Endodermal cell (in vitro differentiated cells): ENCODE results near the gene ARMH3. TPM values are rescaled to one million over a fixed set of nuclear protein-coding genes. Genes with fewer than 3 reads are reported as not detected.

Experiments
- DNase-seq: peaks from one replicate; pipeline ENCODE4 v3.0.0-alpha.2; 2017
- H3K27ac ChIP-seq: 2 replicates; pipeline ENCODE4 v1.5.1; 2013; ENCODE audit warnings: mild to moderate bottlenecking, low read depth, low read length, moderate library complexity
- H3K27me3 ChIP-seq: 2 replicates; pipeline ENCODE4 v1.6.1; 2013; ENCODE audit warnings: mild to moderate bottlenecking, low read length, moderate library complexity; ENCODE audit not compliant: insufficient read depth, control insufficient read depth, poor library complexity, severe bottlenecking
- H3K36me3 ChIP-seq: 2 replicates; pipeline ENCODE4 v1.7.0; 2013; ENCODE audit warnings: mild to moderate bottlenecking, low read length, moderate library complexity; ENCODE audit not compliant: control insufficient read depth, insufficient read depth
- H3K4me1 ChIP-seq: one replicate; pipeline ENCODE4 v1.7.0; 2013; ENCODE audit warnings: low read length; ENCODE audit not compliant: control insufficient read depth, insufficient read depth
- H3K4me3 ChIP-seq: 2 replicates; pipeline ENCODE4 v1.5.1; 2013; ENCODE audit warnings: mild to moderate bottlenecking, low read length, moderate library complexity
- H3K9ac ChIP-seq: 2 replicates; pipeline ENCODE4 v1.6.1; 2013; ENCODE audit warnings: mild to moderate bottlenecking, low read length, moderate library complexity; ENCODE audit not compliant: poor library complexity, severe bottlenecking; ENCODE audit errors: extremely low read depth
- H3K9me3 ChIP-seq: 2 replicates; pipeline ENCODE4 v1.6.1; 2013; ENCODE audit warnings: mild to moderate bottlenecking, low read length, moderate library complexity; ENCODE audit not compliant: control insufficient read depth
- H3K27ac Mint-ChIP-seq: 2 replicates; pipeline ENCODE4 v1.8.0; 2020; ENCODE audit warnings: mixed read lengths
- H3K27me3 Mint-ChIP-seq: 2 replicates; pipeline ENCODE4 v1.8.0; 2021; ENCODE audit warnings: mild to moderate bottlenecking, mixed read lengths; ENCODE audit not compliant: insufficient read depth
- H3K36me3 Mint-ChIP-seq: 2 replicates; pipeline ENCODE4 v1.8.0; 2020; ENCODE audit warnings: low read depth, mixed read lengths
- H3K4me1 Mint-ChIP-seq: 2 replicates; pipeline ENCODE4 v1.8.0; 2020; ENCODE audit warnings: mixed read lengths
- H3K4me3 Mint-ChIP-seq: 2 replicates; pipeline ENCODE4 v1.8.0; 2020; ENCODE audit warnings: mild to moderate bottlenecking, moderate library complexity, mixed read lengths
- H3K9me3 Mint-ChIP-seq: 2 replicates; pipeline ENCODE4 v1.8.0; 2020; ENCODE audit warnings: mild to moderate bottlenecking, mixed read lengths
- WGBS, 2 experiments: methylation state at CpG; one replicate each; pipeline versions ENCODE4 v1.1.5 to v1.1.7; 2013; ENCODE audit warnings: missing lambda C conversion rate in 2 of 2, mixed read lengths in 1 of 2; ENCODE audit not compliant: insufficient coverage in 1 of 2, insufficient read length in 1 of 2; 5-methylcytosine and 5-hydroxymethylcytosine counted together
- total RNA-seq, 2 donors: library from RNA; stranded (reverse); fragmentation: NEBNext Ultra II Directional in 1 of 2; extraction: Animal tissue kit (Norgen Biotek cat#: 25700) in 1 of 2; gene quantifications; 2 replicates in 1 of 2; 3 replicates in 1 of 2; pipeline ENCODE4 v1.2.1, GENCODE V29; 2021
- TF ChIP-seq, protein P1 (sequence below): fragments of 200-600 bp; sonication (generic); conservative IDR thresholded peaks from 2 replicates; pipeline ENCODE4 v1.5.0; 2021; ENCODE audit warnings: antibody characterized with exemption, mild to moderate bottlenecking

Gene ARMH3
- total RNA-seq, 2 donors from 2014 or later = 18.0 to 19.7 TPM

DNA sequence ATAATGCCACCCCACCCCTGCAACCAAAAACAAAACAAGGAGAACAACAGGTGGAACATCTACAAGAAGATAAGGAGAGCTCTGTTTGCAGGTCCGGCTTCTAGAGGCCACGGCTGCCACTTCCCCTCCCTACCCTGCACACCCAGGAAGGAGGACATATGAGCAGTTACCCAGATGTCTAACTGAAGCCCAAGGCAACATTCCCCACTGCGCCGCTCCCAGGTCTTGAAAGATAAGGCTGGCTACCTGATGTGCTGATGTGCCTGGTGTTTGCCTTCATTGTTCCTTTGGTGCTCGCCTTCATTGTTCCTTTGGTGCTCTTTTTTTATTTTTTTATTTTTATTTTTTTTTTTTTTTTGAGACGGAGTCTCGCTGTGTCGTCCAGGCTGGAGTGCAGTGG is 30.2 kb upstream of the ARMH3 start:
- no peaks in the 10 kb centered on the region for H3K27me3 Mint-ChIP-seq
- 98 to 100% methylated on average over 2 to 8 of the region's 8 CpGs for WGBS, 2 experiments

GRCh38 chr10:102085336-102085735 is 29.4 kb upstream of the ARMH3 start:
- TF ChIP-seq, protein P1, sequence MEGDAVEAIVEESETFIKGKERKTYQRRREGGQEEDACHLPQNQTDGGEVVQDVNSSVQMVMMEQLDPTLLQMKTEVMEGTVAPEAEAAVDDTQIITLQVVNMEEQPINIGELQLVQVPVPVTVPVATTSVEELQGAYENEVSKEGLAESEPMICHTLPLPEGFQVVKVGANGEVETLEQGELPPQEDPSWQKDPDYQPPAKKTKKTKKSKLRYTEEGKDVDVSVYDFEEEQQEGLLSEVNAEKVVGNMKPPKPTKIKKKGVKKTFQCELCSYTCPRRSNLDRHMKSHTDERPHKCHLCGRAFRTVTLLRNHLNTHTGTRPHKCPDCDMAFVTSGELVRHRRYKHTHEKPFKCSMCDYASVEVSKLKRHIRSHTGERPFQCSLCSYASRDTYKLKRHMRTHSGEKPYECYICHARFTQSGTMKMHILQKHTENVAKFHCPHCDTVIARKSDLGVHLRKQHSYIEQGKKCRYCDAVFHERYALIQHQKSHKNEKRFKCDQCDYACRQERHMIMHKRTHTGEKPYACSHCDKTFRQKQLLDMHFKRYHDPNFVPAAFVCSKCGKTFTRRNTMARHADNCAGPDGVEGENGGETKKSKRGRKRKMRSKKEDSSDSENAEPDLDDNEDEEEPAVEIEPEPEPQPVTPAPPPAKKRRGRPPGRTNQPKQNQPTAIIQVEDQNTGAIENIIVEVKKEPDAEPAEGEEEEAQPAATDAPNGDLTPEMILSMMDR = no peak
- H3K9me3 ChIP-seq = no peaks in the 10 kb centered on the region
- no peak overlapping the region for H3K27ac ChIP-seq
- Mint-ChIP-seq H3K36me3 (peaks cover 13% of the 10 kb centered on the region), H3K9me3 (peaks cover 2% of the 10 kb centered on the region), H3K27ac (no peak overlapping the region), H3K4me1 (peaks cover 3% of the 10 kb centered on the region), H3K27me3 (no peaks in the 10 kb centered on the region), H3K4me3 (no peak overlapping the region)
- DNase-seq = no peak
- H3K4me3 ChIP-seq = no peak overlapping the region
- H3K27me3 ChIP-seq = no peaks in the 10 kb centered on the region
- H3K9ac ChIP-seq = no peak overlapping the region
- H3K4me1 ChIP-seq = no peaks in the 10 kb centered on the region
- WGBS, 2 experiments = 91 to 93% methylated on average over 3 of the region's 3 CpGs
- H3K36me3 ChIP-seq = peaks cover 7% of the 10 kb centered on the region

More for the DNA sequence above, 30.2 kb upstream of the ARMH3 start:
- peaks cover 3% of the 10 kb centered on the region for H3K4me1 Mint-ChIP-seq
- H3K27ac Mint-ChIP-seq = no peak overlapping the region
- H3K27me3 ChIP-seq = no peaks in the 10 kb centered on the region
- H3K36me3 Mint-ChIP-seq = peaks cover 15% of the 10 kb centered on the region
- no peak overlapping the region for H3K4me3 ChIP-seq
- H3K9me3 ChIP-seq = no peaks in the 10 kb centered on the region
- TF ChIP-seq, protein P1 = no peak
- H3K36me3 ChIP-seq = peaks cover 7% of the 10 kb centered on the region
- peaks cover 2% of the 10 kb centered on the region for H3K9me3 Mint-ChIP-seq
- H3K9ac ChIP-seq = no peak overlapping the region
- DNase-seq = no peak
- no peaks in the 10 kb centered on the region for H3K4me1 ChIP-seq
- no peak overlapping the region for H3K27ac ChIP-seq
- no peak overlapping the region for H3K4me3 Mint-ChIP-seq

GRCh38 chr10:102083541-102083940 is 27.6 kb upstream of the ARMH3 start:
- 93 to 100% methylated on average over 1 of the region's 3 CpGs for WGBS, 2 experiments
- no peak for DNase-seq

More at GRCh38 chr10:102083541-102083940, 27.6 kb upstream of the ARMH3 start:
- Mint-ChIP-seq H3K27me3 (peaks cover 2% of the 10 kb centered on the region), H3K9me3 (peaks cover 2% of the 10 kb centered on the region), H3K27ac (no peak overlapping the region), H3K4me1 (peaks cover 3% of the 10 kb centered on the region), H3K36me3 (peaks cover 11% of the 10 kb centered on the region), H3K4me3 (no peak overlapping the region)
- H3K27ac ChIP-seq = no peak overlapping the region
- H3K9ac ChIP-seq = no peak overlapping the region
- peaks cover 7% of the 10 kb centered on the region for H3K36me3 ChIP-seq
- H3K4me1 ChIP-seq = no peaks in the 10 kb centered on the region
- H3K9me3 ChIP-seq = no peaks in the 10 kb centered on the region
- TF ChIP-seq, protein P1 = no peak
- H3K27me3 ChIP-seq = no peaks in the 10 kb centered on the region
- no peak overlapping the region for H3K4me3 ChIP-seq
